ENCODE results near the gene PLAC8L1.
"Not testable (repeated sequence)": the region's sequence is repeated elsewhere in the genome, so short reads cannot be mapped to it uniquely, and the experiment has no call there.

DNA sequence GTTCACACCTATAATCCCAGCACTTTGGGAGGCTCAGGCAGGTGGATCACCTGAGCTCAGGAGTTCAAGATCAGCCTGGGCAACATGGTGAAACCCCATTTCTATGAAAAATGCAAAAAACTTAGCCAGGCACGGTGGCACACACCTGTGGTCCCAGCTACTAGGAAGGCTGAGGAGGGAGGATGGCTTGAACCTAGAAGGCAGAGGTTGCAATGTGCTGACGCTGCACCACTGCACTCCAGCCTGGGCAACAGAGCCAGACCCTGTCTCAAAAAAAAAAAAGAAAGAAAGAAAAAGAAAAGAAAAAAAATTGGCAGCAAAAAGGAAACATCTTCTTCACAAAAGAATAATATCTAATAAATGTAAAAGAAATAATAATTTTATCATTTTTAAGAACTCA is 3.5 kb upstream of the PLAC8L1 start:
- TF ChIP-seq POLR2AphosphoS5 (IDR thresholded peaks at IDR 0.05; ENCODE audit: borderline replicate concordance, low read depth, low read length); EZH2 (IDR thresholded peaks at IDR 0.05); FOXP2 (optimal IDR thresholded peaks at IDR 0.05; ENCODE audit: control extremely low read depth, extremely low read length, insufficient read depth): not testable (repeated sequence)
